ENCODE measurements around the gene SNX14.
"Not testable (repeated sequence)": the region's sequence is repeated elsewhere in the genome, so short reads cannot be mapped to it uniquely, and the experiment has no call there.

The SNX14 gene

GRCh38 chr6:85581572-85581971 is 12.1 kb downstream of the SNX14 start:
- DNase-seq: no peak

GRCh38 chr6:85580878-85581267 is 12.8 kb downstream of the SNX14 start:
- no peak for DNase-seq

- DNase-seq: no peak
Measured at GRCh38 chr6:85580118-85580877, 13.4 kb downstream of the SNX14 start.

GRCh38 chr6:85579581-85579980 is 14.1 kb downstream of the SNX14 start:
- DNase-seq: no peak

GRCh38 chr6:85576476-85576875 is 17.2 kb downstream of the SNX14 start:
- no peak for DNase-seq

GRCh38 chr6:85574932-85575598 is 18.6 kb downstream of the SNX14 start:
- DNase-seq: no peak

GRCh38 chr6:85569323-85569722 is 24.3 kb downstream of the SNX14 start:
- no peak for DNase-seq

- no peak for DNase-seq
Measured at GRCh38 chr6:85568411-85568810, 25.2 kb downstream of the SNX14 start.

DNA sequence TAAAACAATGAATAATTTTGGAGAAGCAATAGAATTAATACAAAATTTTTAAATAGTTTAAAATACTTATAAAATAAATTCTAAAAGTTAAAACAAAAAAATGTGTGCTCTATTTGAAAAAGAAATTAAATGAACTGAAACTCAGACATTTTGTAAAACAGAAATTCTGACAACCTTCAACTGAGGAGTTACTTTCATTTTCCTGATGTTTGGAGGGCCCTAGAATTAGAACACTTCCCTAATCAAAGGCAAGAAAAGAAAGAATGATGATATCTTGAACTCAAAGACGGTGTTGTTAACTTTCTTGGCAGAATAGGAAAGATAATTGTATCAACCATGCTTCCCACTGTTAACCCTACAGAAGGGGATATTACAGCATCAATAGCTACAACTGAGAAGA is 27.9 kb downstream of the SNX14 start:
- DNase-seq: no peak

DNA sequence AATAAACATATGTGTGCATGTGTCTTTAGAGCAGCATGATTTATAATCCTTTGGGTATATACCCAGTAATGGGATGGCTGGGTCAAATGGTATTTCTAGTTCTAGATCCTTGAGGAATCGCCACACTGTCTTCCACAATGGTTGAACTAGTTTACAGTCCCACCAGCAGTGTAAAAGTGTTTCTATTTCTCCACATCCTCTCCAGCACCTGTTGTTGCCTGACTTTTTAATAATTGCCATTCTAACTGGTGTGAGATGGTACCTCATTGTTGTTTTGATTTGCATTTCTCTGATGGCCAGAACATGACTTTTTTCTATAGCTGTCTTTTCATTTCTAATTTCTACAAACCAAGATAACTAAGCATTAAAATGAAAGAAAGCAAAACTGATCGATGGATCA is 29.4 kb downstream of the SNX14 start:
- DNase-seq: not testable (repeated sequence)

- DNase-seq: no peak
Measured at GRCh38 chr6:85561750-85562357, 31.8 kb downstream of the SNX14 start.

DNA sequence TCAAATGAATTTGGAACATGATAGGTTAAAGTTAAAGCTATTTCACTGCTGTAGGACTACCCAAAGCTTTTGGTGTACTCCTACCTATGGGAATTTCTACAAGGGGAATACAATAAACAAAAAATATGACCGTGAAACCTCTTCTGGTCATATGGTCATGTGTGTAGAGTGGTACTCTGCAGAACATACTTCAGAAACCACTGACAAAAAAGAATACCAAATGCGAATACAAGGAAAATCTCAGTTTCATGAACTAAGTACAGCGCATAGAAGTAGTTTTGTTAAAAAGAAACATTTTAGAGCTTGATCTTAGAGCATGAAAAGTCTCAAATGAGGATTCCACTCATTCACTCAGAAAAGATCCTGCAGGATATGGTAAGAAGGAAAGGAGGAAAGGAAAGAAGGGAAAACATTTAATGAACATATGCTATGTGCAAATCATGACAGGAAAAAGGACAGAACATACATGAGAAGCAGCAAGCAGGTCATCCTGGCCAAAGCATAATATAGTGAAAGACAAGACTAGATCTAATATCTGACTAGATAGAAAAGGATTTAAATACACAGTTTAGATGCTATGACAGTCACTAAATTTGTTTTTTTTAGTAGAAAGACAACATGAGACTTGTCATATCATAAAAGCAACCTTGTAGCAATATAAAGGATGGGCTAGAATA is 36.5 kb downstream of the SNX14 start:
- no peak for DNase-seq

DNA sequence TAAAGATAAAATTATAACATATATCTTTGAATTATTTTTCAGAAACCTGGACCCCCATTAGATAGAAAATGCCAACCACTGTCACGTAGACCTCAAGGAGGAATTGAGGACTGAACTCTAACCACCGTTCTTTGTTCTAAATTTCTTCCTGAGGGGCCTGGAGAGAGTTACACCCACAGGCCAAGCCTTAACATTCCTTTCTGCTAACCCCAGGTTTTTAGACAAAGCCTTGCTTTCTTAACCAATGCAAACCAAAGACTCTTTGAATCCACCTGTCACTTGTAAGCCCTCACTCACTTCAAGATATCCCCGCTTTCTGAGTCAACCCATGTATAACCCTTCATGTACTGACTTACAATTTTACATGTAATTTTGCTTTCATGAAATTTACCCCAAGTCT is 41.0 kb downstream of the SNX14 start:
- no peak for DNase-seq

- DNase-seq: no peak
Measured at GRCh38 chr6:85551264-85551663, 42.4 kb downstream of the SNX14 start.

DNA sequence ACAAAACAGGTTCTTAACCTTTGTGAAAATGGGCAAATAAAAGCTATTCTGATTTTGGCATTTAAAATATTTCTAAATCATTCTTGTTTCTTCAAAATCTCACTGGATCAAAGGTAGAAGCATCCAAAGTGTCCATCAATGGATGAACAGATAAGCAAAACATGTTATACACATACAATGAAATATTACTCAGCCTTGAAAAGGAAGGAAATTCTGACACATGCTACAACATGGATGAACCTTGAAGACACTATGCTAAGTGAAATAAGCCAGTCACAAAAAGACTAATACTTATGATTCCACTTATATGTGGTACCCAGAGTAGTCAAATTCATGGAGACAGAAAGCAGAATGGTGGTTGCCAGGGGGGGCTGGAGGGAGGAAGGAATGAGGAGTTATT is 45.9 kb downstream of the SNX14 start:
- no peak for DNase-seq

- no peak for DNase-seq
Measured at GRCh38 chr6:85544776-85545175, 48.9 kb downstream of the SNX14 start.

DNA sequence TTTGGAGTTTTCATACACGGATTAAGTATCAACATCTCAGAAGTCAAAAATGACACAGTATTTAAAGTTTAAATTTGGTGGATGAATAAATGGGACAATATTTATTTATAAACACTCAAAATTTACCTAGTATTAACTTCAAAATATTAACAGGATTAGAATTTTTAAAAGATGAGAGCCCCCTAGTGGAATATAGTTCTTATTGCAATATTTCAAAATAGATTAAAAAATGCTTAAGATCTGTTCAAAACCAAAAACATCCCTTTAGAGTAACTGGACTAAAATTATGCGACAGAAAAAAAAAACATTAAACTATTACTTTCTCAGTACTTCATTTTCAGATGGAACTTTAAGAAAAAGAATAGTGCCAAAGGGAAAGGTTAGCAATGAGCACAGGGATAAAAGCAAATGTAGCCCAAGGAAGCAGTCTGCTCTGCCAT is 56.6 kb downstream of the SNX14 start:
- DNase-seq: no peak

DNA sequence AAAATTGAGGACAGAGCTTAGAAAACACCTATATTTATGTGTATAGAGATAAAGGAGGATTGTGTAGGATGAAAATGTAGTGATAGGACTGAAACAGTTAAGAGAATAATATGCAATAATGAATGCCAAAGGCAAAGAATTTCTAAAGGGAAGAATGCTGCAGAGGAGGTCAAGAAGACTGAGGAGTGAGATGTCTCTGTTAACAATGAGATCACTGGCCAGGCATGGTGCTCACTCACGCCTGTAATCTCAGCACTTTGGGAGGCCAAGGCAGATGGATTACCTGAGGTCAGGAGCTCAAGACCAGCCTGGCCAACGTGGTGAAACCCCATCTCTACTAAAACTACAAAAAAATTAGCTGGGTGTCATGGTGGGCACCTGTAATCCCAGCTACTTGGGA is 69.4 kb downstream of the SNX14 start:
- DNase-seq: not testable (repeated sequence)

DNA sequence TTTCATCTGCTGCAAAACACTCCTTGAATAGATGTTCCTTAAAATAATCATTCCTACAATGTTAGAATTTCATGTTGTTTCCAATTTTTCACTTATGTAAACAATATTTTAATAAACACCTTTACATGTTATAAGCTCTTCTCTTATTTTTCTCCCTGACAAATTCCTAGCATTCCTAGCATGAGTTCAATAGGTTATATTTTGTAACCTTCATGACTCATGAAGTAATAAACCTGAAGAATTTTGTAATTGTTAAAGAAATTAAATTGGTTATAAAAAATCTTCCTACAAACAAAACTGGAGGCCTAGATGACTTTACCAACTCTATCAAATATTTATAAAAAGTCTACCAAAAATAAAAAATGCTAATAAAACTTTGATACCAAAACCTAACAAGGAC is 77.5 kb downstream of the SNX14 start:
- DNase-seq: no peak

DNA sequence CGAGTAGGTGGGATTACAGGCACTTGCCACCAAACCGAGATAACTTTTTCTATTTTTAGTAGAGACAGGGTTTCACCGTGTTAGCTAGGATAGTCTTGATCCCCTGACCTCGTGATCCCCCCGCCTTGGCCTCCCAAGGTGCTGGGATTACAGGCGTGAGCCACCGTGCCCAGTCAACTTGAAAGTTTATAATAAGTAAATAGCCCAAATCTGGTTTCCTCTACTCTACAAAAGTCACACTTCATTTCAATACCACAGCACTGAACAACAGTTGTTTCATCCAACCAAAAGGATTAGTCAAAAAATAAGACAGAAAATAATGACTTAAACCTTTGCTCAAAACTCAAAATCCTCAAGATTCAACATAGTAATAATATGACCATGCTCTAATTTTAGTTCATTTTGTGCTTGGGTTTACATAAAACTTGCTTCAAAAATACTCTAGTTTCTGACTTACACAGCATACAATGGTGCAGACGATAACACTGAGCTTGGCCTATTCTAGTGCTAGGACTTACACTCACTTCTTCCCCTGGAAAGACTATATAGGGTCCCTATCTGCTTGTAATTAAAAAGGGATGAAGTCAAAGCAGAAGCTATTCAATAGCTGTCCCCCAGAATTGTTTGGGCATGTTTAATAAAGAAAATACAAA is 87.1 kb downstream of the SNX14 start:
- no peak for DNase-seq

GRCh38 chr6:85498596-85499258 is 94.9 kb downstream of the SNX14 start:
- peak; percentile 66 for DNase-seq

GRCh38 chr6:85496856-85497255 is 96.8 kb downstream of the SNX14 start:
- no peak for DNase-seq
